HG02610 (cell line): ENCODE data around the gene NSD2.
"Not testable (repeated sequence)": the region's sequence is repeated elsewhere in the genome, so short reads cannot be mapped to it uniquely, and the experiment has no call there.

Experiments
- ATAC-seq: cut with Tn5 transposase; IDR thresholded peaks from one replicate; pipeline ENCODE4 v1.9.1; 2021; ENCODE audit warnings: mild to moderate bottlenecking, moderate library complexity; ENCODE audit not compliant: unreplicated experiment

The NSD2 gene

GRCh38 chr4:2031161-2031560, 160.0 kb downstream of the NSD2 start:
- ATAC-seq: not testable (repeated sequence)
